Heart right ventricle (tissue), 16 donors: ENCODE data around the gene NMUR2. TPM values are rescaled to one million over a fixed set of nuclear protein-coding genes. Genes with fewer than 3 reads are reported as not detected.
A peak's percentile ranks its signal among the peaks of the same experiment; 100 is the strongest.

ENCODE experiments used
- ATAC-seq, 8 donors: fragments of 200-7000 bp; cut with Tn5 transposase; one replicate each; pipeline ENCODE4 v1.9.1; 2020; ENCODE audit warnings: mild to moderate bottlenecking in 8 of 8, moderate library complexity in 8 of 8, moderate number of reproducible peaks in 1 of 8
- DNase-seq, 2 donors: peaks; one replicate each; pipeline ENCODE4 v3.0.0-alpha.2; 2020
- H3K27ac ChIP-seq, 10 donors: fragments of 200-600 bp; sonication (generic) in 2 of 10; one replicate each; pipeline versions ENCODE4 v1.5.0 to v1.8.0; 2020 to 2022; ENCODE audit warnings: mild to moderate bottlenecking in 3 of 10
- H3K27me3 ChIP-seq, 7 donors: fragments of 200-600 bp; one replicate each; pipeline ENCODE4 v1.8.0; 2021 to 2022; ENCODE audit warnings: mild to moderate bottlenecking in 2 of 7
- H3K36me3 ChIP-seq, 9 donors: fragments of 200-600 bp; sonication (generic) in 1 of 9; one replicate each; pipeline versions ENCODE4 v1.5.0 to v1.8.0; 2020 to 2022; ENCODE audit warnings: mild to moderate bottlenecking in 2 of 9
- H3K4me1 ChIP-seq, 9 donors: fragments of 200-600 bp; sonication (generic) in 1 of 9; one replicate each; pipeline versions ENCODE4 v1.5.0 to v1.8.0; 2020 to 2022; ENCODE audit warnings: mild to moderate bottlenecking in 4 of 9
- H3K4me3 ChIP-seq, 10 donors: fragments of 200-600 bp; sonication (generic) in 2 of 10; one replicate each; pipeline versions ENCODE4 v1.5.0 to v1.8.0; 2020 to 2022; ENCODE audit warnings: mild to moderate bottlenecking in 7 of 10, moderate library complexity in 2 of 10
- H3K9me3 ChIP-seq, 11 donors: fragments of 200-600 bp in 10 of 11; sonication (generic) in 2 of 11; one replicate each; pipeline versions ENCODE4 v1.5.0 to v1.8.0; 2013 to 2022; ENCODE audit warnings: mild to moderate bottlenecking in 2 of 11, control low read depth in 1 of 11, moderate library complexity in 1 of 11
- whole genome bisulfite sequencing, 2 donors: extraction: QIAGEN DNeasy Blood & Tissue Kit; methylation state at CpG; one replicate each; pipeline ENCODE4 v1.1.7; 2013; ENCODE audit warnings: inconsistent platforms in 1 of 2; 5-methylcytosine and 5-hydroxymethylcytosine counted together
- intact Hi-C, 10 donors: fragments of 100-400 bp; cut with DNase I; formaldehyde crosslinking; loops; one replicate each; pipeline versions ENCODE4 v1.11.1 to v1.14.2; 2022
- long read RNA-seq, 3 donors: library from polyadenylated mRNA; unstranded; transcript quantifications; one replicate each; pipeline ENCODE4 v2.0.0, GENCODE V29; 2020 to 2021
- polyA plus RNA-seq, 2 donors: library from polyadenylated mRNA; stranded (reverse); fragments of 200-250 nt; gene quantifications; one replicate each; pipeline ENCODE4 v1.2.3, GENCODE V29; 2013
- total RNA-seq, 10 donors: library from RNA; stranded (reverse); fragmentation: NEBNext Ultra II Directional in 3 of 10; extraction: Animal tissue kit (Norgen Biotek cat#: 25700) in 3 of 10; gene quantifications; one replicate each; pipeline versions ENCODE4 v1.2.1 to v1.2.4, GENCODE V29; 2021 to 2023
- TF ChIP-seq, protein P1 (sequence below), 9 donors: fragments of 200-600 bp; sonication (generic) in 2 of 9; IDR thresholded peaks; one replicate each; pipeline versions ENCODE4 v1.5.0 to v1.8.0; 2021 to 2022; ENCODE audit warnings: antibody characterized with exemption in 9 of 9, mild to moderate bottlenecking in 5 of 9, moderate library complexity in 1 of 9
- donor health status: Arrhythmogenic right ventricular cardiomyopathy.
- donor health status: ischemic (EF 13 %, LVEDD 7.1; RV severe dilation, severe dysfunction).
- donor health status: healthy with polysubstance abuse.
- donor health status: DM: no; HTN: yes; CAD: no.
- donor health status: DM: no; HTN: no; CAD: no.
- donor health status: ischemic (EF 25% LVEDD 6.9; RV normal size, moderate dysfunction).
- donor health status: ischemic (EF 25% LVEDD 5.7; RV mildly dilated, moderate dysfunction).
- donor health status: healthy.
- donor health status: DM: yes; HTN: yes; CAD: no.
- donor health status: Ischemic cardiomyopathy.
- donor health status: ischemic (EF 35%, LVEDD 5.7; RV mildly dilated, moderate dysfunction).
- donor health status: nonischemic (EF 11% LVEDD 7.7; RV severe dilation, severe dysfunction).
- donor health status: DM: yes; HTN: yes; CAD: no.
- donor health status: PGD.
- donor health status: ischemic (EF 29% LVEDD 5.4; RV normal size, mild dysfunction).
- donor health status: nonischemic (EF 23%, LVEDD 6.1; RV moderate dilation, normal function).

The NMUR2 gene, protein sequence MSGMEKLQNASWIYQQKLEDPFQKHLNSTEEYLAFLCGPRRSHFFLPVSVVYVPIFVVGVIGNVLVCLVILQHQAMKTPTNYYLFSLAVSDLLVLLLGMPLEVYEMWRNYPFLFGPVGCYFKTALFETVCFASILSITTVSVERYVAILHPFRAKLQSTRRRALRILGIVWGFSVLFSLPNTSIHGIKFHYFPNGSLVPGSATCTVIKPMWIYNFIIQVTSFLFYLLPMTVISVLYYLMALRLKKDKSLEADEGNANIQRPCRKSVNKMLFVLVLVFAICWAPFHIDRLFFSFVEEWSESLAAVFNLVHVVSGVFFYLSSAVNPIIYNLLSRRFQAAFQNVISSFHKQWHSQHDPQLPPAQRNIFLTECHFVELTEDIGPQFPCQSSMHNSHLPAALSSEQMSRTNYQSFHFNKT
- total RNA-seq (under 1 TPM in 1 of 10 donors, not detected in 9; 0.15 TPM), polyA plus RNA-seq (not detected)
- long read RNA-seq, donor 1 = 0 reads
- long read RNA-seq, donor 2 = 0 reads
- long read RNA-seq, donor 3 = 0 reads

DNA sequence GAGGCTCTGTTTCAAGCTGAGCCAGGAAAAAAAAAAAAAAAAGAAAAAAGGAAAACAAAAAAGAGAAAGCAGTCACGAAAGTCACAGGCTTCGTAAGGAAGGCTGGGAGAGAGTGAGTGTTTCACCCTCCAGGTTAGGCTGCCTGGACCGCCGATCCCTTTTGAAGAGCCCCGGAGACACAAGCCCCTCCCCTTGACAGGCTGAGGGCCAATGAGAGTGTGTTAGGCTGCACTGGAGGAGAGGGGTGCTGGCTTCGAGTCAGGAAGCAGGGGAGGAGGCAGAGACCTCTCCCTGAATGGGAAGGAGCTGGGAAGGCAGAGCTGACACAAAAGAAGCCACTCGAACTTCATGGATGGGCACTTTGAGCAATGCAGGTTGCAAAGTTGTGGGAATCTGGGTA lies at the start of gene NMUR2:
TSS of gene NMUR2 (minus strand) at position 135 of the 400 bp plus-strand sequence. CDS start 166 bp downstream, outside the sequence.
- Histone ChIP-seq H3K4me3 (no peak within 1 kb of the TSS), H3K27me3 (no peaks in the 10 kb centered on the region), H3K9me3 (peaks cover 0 to 10% (median 0%) of the 10 kb centered on the region in 11 donors), H3K27ac (no peak within 1 kb of the TSS), H3K4me1 (no peaks in the 10 kb centered on the region), H3K36me3 (no peaks in the 10 kb centered on the region)
- TF ChIP-seq, protein P1, sequence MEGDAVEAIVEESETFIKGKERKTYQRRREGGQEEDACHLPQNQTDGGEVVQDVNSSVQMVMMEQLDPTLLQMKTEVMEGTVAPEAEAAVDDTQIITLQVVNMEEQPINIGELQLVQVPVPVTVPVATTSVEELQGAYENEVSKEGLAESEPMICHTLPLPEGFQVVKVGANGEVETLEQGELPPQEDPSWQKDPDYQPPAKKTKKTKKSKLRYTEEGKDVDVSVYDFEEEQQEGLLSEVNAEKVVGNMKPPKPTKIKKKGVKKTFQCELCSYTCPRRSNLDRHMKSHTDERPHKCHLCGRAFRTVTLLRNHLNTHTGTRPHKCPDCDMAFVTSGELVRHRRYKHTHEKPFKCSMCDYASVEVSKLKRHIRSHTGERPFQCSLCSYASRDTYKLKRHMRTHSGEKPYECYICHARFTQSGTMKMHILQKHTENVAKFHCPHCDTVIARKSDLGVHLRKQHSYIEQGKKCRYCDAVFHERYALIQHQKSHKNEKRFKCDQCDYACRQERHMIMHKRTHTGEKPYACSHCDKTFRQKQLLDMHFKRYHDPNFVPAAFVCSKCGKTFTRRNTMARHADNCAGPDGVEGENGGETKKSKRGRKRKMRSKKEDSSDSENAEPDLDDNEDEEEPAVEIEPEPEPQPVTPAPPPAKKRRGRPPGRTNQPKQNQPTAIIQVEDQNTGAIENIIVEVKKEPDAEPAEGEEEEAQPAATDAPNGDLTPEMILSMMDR (IDR thresholded peaks at IDR 0.05) = no peak
- 20 to 23% methylated on average over 7 of the region's 7 CpGs for WGBS, 2 donors
- intact Hi-C loops = no loop called here
- ATAC-seq (peak in 1 of 8 donors; percentile 72), DNase-seq (no peak)

DNA sequence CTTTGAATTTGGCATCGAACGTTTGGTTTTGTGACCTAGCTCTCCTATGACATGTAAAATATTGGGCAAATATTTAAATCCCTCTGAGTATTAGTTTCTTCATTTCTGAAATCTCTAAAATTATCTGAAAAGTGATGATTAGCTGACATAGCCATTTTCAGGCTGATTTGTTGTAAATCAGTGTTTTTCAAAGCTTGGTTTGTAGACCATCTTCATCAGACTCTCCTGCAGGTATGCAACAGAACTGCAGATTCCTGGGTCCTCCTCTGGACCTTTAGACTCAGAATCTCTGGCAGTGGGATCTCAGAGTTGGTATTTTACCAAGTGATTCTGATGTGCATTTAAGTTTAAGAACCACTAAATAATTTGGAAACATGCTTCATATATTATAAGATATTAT lies 38.9 kb upstream of the NMUR2 start:
- intact Hi-C loops = no loop called here
- no peak for DNase-seq
- TF ChIP-seq, protein P1 (IDR thresholded peaks at IDR 0.05) = no peak
- Histone ChIP-seq H3K27me3 (no peaks in the 10 kb centered on the region), H3K27ac (no peak overlapping the region), H3K4me3 (no peak overlapping the region), H3K9me3 (peaks cover 0 to 4% (median 0%) of the 10 kb centered on the region in 11 donors), H3K36me3 (no peaks in the 10 kb centered on the region), H3K4me1 (no peaks in the 10 kb centered on the region)
- WGBS, 2 donors = 78 to 84% methylated on average over 2 of the region's 2 CpGs
- ATAC-seq = no peak

DNA sequence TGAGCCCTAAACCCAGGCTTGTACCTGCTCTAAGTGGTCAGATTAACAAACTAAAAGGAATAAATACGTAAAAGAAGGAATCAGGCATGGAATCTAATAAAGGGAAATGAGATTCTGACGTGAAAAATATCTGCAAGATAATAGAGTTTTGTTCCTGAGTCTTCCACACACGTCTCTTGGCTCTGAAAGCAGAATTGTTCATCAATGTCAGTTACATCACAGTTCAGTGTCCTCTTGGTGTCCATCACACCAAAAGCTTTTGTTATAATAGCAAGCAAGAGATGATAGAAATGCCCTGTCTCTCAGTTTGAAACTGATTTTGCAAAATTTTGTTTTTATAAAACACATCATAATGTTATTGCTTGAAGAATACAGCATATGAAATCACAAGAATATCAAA lies 34.7 kb upstream of the NMUR2 start:
- no peak for ATAC-seq
- H3K27me3 ChIP-seq = no peaks in the 10 kb centered on the region
- H3K36me3 ChIP-seq = no peaks in the 10 kb centered on the region
- no peak for DNase-seq
- no peak overlapping the region for H3K27ac ChIP-seq
- H3K4me1 ChIP-seq = no peaks in the 10 kb centered on the region
- intact Hi-C loops = no loop called here
- H3K9me3 ChIP-seq = peaks cover 0 to 4% (median 0%) of the 10 kb centered on the region in 11 donors
- TF ChIP-seq, protein P1 (IDR thresholded peaks at IDR 0.05) = no peak
- H3K4me3 ChIP-seq = no peak overlapping the region
- 59 to 67% methylated on average over 3 of the region's 3 CpGs for WGBS, 2 donors

DNA sequence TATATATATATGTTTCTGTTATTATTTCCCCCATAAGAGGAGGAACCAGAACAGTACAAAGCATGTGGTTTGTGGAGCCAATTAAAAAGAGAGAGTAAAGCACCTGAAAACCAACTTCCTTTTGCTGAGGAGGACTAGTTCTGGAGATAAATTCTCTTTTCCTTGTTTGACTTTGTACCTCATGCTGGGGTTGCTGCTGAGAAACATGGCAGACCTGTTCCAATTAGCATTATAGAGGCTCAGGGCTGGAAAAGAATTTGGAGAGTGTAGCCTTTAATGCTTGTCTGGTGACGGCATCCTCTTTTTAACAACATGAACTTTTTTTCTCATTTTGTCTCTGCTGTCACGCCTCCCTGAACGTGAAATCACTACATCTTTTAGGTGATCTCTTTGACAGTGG lies 32.8 kb upstream of the NMUR2 start:
- peaks cover 0 to 2% (median 0%) of the 10 kb centered on the region in 11 donors for H3K9me3 ChIP-seq
- WGBS, 2 donors = 57 to 72% methylated on average over 3 of the region's 3 CpGs
- H3K4me3 ChIP-seq = no peak overlapping the region
- H3K27ac ChIP-seq = no peak overlapping the region
- no peaks in the 10 kb centered on the region for H3K27me3 ChIP-seq
- H3K36me3 ChIP-seq = no peaks in the 10 kb centered on the region
- TF ChIP-seq, protein P1 (IDR thresholded peaks at IDR 0.05) = no peak
- DNase-seq = no peak
- intact Hi-C loops = no loop called here
- ATAC-seq = no peak
- H3K4me1 ChIP-seq = no peaks in the 10 kb centered on the region
